Activated CD8-positive, alpha-beta T cell treated with anti-CD3 and anti-CD28 coated beads for 36 hours (primary cell): ENCODE measurements around the gene NCOR2. TPM values are rescaled to one million over a fixed set of nuclear protein-coding genes. Genes with fewer than 3 reads are reported as not detected.

ENCODE experiments used
- ATAC-seq: fragments of 200-7000 bp; cut with Tn5 transposase; one replicate; pipeline ENCODE4 v1.10.0; 2021; ENCODE audit warnings: mild to moderate bottlenecking, moderate library complexity
- CTCF ChIA-PET: fragments of 350-600 bp; sonication (Branson Sonifier 250); formaldehyde crosslinking; loops from one replicate; lab custom pipeline; 2021; ENCODE audit warnings: antibody characterized with exemption; lab: Charles Lee
- POLR2A ChIA-PET: fragments of 350-600 bp; sonication (Branson Sonifier 250); formaldehyde crosslinking; loops from one replicate; lab custom pipeline; 2021; ENCODE audit warnings: antibody characterized with exemption; lab: Charles Lee
- DNase-seq: peaks from one replicate; pipeline ENCODE4 v3.0.0-alpha.2; 2020
- H3K27ac Mint-ChIP-seq: one replicate; pipeline ENCODE4 v1.8.0; 2021; ENCODE audit warnings: mild to moderate bottlenecking, mixed read lengths
- H3K27me3 Mint-ChIP-seq: one replicate; pipeline ENCODE4 v1.8.0; 2021; ENCODE audit warnings: mixed read lengths
- H3K36me3 Mint-ChIP-seq: one replicate; pipeline ENCODE4 v1.8.0; 2021; ENCODE audit warnings: low read depth, mixed read lengths
- H3K4me1 Mint-ChIP-seq: one replicate; pipeline ENCODE4 v1.8.0; 2021; ENCODE audit warnings: low read depth, mixed read lengths
- H3K4me3 Mint-ChIP-seq: one replicate; pipeline ENCODE4 v1.8.0; 2021; ENCODE audit warnings: mild to moderate bottlenecking, moderate library complexity, mixed read lengths
- H3K9me3 Mint-ChIP-seq: one replicate; pipeline ENCODE4 v1.8.0; 2021; ENCODE audit warnings: mixed read lengths
- intact Hi-C: fragments of 100-400 bp; cut with micrococcal nuclease; formaldehyde crosslinking; loops from one replicate; pipeline ENCODE4 v1.10.0; 2022
- total RNA-seq, 2 experiments: library from RNA; stranded (reverse); gene quantifications; one replicate each; pipeline ENCODE4 v1.2.3, GENCODE V29; 2021
- TF ChIP-seq, protein P1 (sequence below): fragments of 200-600 bp; IDR thresholded peaks from one replicate; pipeline ENCODE4 v1.8.0; 2022; ENCODE audit warnings: antibody characterized with exemption, mild to moderate bottlenecking

NCOR2 gene
- total RNA-seq, 2 experiments from 2014 or later, result 105 to 110 TPM

GRCh38 chr12:124593851-124594401, 26.5 kb upstream of the NCOR2 start:
- POLR2A ChIA-PET, result interaction anchor here (0.7 kb wide), 1 partner anchor 22 kb away, joined by 3 read pairs; no protein-coding TSS in a partner anchor
- DNase-seq (no peak), ATAC-seq (no peak)
- Mint-ChIP-seq H3K9me3 (peaks cover 4% of the 10 kb centered on the region), H3K4me1 (peaks cover 18% of the 10 kb centered on the region), H3K4me3 (no peak overlapping the region), H3K36me3 (peaks cover 2% of the 10 kb centered on the region), H3K27ac (no peak overlapping the region), H3K27me3 (no peaks in the 10 kb centered on the region)
- TF ChIP-seq, protein P1, sequence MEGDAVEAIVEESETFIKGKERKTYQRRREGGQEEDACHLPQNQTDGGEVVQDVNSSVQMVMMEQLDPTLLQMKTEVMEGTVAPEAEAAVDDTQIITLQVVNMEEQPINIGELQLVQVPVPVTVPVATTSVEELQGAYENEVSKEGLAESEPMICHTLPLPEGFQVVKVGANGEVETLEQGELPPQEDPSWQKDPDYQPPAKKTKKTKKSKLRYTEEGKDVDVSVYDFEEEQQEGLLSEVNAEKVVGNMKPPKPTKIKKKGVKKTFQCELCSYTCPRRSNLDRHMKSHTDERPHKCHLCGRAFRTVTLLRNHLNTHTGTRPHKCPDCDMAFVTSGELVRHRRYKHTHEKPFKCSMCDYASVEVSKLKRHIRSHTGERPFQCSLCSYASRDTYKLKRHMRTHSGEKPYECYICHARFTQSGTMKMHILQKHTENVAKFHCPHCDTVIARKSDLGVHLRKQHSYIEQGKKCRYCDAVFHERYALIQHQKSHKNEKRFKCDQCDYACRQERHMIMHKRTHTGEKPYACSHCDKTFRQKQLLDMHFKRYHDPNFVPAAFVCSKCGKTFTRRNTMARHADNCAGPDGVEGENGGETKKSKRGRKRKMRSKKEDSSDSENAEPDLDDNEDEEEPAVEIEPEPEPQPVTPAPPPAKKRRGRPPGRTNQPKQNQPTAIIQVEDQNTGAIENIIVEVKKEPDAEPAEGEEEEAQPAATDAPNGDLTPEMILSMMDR, result no peak
- intact Hi-C loops, result no loop called here
- CTCF ChIA-PET, result no interaction called here

- H3K9me3 Mint-ChIP-seq, result peaks cover 4% of the 10 kb centered on the region
- no peak overlapping the region for H3K4me3 Mint-ChIP-seq
- ATAC-seq (no peak), DNase-seq (no peak)
- peaks cover 23% of the 10 kb centered on the region for H3K4me1 Mint-ChIP-seq
- H3K27ac Mint-ChIP-seq, result no peak overlapping the region
- CTCF ChIA-PET, result no interaction called here
- intact Hi-C loops, result no loop called here
- POLR2A ChIA-PET, result no interaction called here
- TF ChIP-seq, protein P1, result no peak
- H3K36me3 Mint-ChIP-seq, result peaks cover 2% of the 10 kb centered on the region
- no peaks in the 10 kb centered on the region for H3K27me3 Mint-ChIP-seq
Observed at GRCh38 chr12:124593176-124593575, 25.8 kb upstream of the NCOR2 start.

- Mint-ChIP-seq H3K36me3 (peaks cover 2% of the 10 kb centered on the region), H3K27ac (peak overlapping the region; percentile 3), H3K4me1 (peaks cover 23% of the 10 kb centered on the region), H3K9me3 (peaks cover 4% of the 10 kb centered on the region), H3K4me3 (no peak overlapping the region), H3K27me3 (peaks cover under 1% of the 10 kb centered on the region)
- TF ChIP-seq, protein P1, result no peak
- intact Hi-C loops, result no loop called here
- ATAC-seq (peak; percentile 52), DNase-seq (no peak)
- ChIA-PET POLR2A (no interaction called here), CTCF (no interaction called here)
Observed at GRCh38 chr12:124592481-124593160, 25.2 kb upstream of the NCOR2 start.

- CTCF ChIA-PET, result no interaction called here
Observed at GRCh38 chr12:124592050-124592449, 24.6 kb upstream of the NCOR2 start.

DNA sequence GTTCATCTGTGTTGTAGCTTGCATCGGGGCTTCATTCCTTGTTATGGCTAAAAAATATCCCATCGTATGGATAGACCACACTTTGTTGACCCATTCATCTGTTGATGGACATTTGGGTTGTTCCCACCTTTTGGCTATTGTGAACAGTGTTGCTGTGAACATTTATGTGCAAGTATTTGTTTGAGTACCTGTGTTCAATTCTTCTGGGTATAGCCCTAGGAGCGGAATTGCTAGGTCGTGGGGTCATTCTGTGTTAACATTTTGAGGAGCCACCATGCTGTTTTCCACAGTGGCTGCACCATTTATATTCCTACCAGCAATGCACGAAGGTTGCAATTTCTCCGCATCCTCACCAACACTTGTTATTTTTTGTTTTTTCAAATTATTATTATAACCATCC, 23.0 kb upstream of the NCOR2 start:
- Mint-ChIP-seq H3K9me3 (peaks cover 4% of the 10 kb centered on the region), H3K4me3 (no peak overlapping the region), H3K4me1 (peaks cover 23% of the 10 kb centered on the region), H3K36me3 (peaks cover 2% of the 10 kb centered on the region), H3K27me3 (peaks cover 2% of the 10 kb centered on the region), H3K27ac (no peak overlapping the region)
- ATAC-seq, result no peak
- POLR2A ChIA-PET, result no interaction called here
- CTCF ChIA-PET, result no interaction called here
- no peak for DNase-seq
- TF ChIP-seq, protein P1, result no peak
- intact Hi-C loops, result no loop called here

More at GRCh38 chr12:124592050-124592449, 24.6 kb upstream of the NCOR2 start:
- TF ChIP-seq, protein P1, result no peak
- POLR2A ChIA-PET, result no interaction called here
- H3K4me3 Mint-ChIP-seq, result no peak overlapping the region
- intact Hi-C loops, result no loop called here
- ATAC-seq, result no peak
- peaks cover 2% of the 10 kb centered on the region for H3K27me3 Mint-ChIP-seq
- peaks cover 2% of the 10 kb centered on the region for H3K36me3 Mint-ChIP-seq
- no peak overlapping the region for H3K27ac Mint-ChIP-seq
- H3K4me1 Mint-ChIP-seq, result peaks cover 23% of the 10 kb centered on the region
- peaks cover 4% of the 10 kb centered on the region for H3K9me3 Mint-ChIP-seq
- DNase-seq, result no peak
